Nephron (organoid): ENCODE data around the gene STXBP5L.

ENCODE experiments used
- H3K27ac Mint-ChIP-seq, 3 experiments: 2 replicates each; pipeline ENCODE4 v1.8.0; 2020; ENCODE audit warnings: mixed read lengths in 3 of 3, mild to moderate bottlenecking in 2 of 3, moderate library complexity in 1 of 3
- H3K27me3 Mint-ChIP-seq: 2 replicates; pipeline ENCODE4 v1.8.0; 2021; ENCODE audit warnings: low read depth, mild to moderate bottlenecking, moderate library complexity, mixed read lengths
- H3K36me3 Mint-ChIP-seq: 2 replicates; pipeline ENCODE4 v1.8.0; 2020; ENCODE audit warnings: low read depth, mixed read lengths
- H3K4me1 Mint-ChIP-seq: 2 replicates; pipeline ENCODE4 v1.8.0; 2020; ENCODE audit warnings: mixed read lengths
- H3K4me3 Mint-ChIP-seq, 3 experiments: 2 replicates each; pipeline ENCODE4 v1.8.0; 2020; ENCODE audit warnings: mild to moderate bottlenecking in 3 of 3, mixed read lengths in 3 of 3, moderate library complexity in 2 of 3
- H3K9me3 Mint-ChIP-seq: 2 replicates; pipeline ENCODE4 v1.8.0; 2020; ENCODE audit warnings: mixed read lengths
- CTCF ChIP-seq, 3 experiments: fragments of 200-600 bp; sonication (generic); IDR thresholded peaks; one replicate each; pipeline ENCODE4 v1.5.0; 2021; ENCODE audit warnings: antibody characterized with exemption in 3 of 3; ENCODE audit not compliant: unreplicated experiment in 3 of 3

Gene STXBP5L

GRCh38 chr3:121462565-121462964, 554.6 kb downstream of the STXBP5L start:
- Mint-ChIP-seq H3K9me3 (no peaks in the 10 kb centered on the region), H3K27me3 (no peaks in the 10 kb centered on the region), H3K36me3 (peaks cover 41% of the 10 kb centered on the region), H3K4me3 (no peak overlapping the region), H3K4me1 (no peaks in the 10 kb centered on the region), H3K27ac (no peak overlapping the region)
- no peak for TF ChIP-seq CTCF (IDR thresholded peaks at IDR 0.05; ENCODE audit: unreplicated experiment in 3 of 3)

GRCh38 chr3:121463745-121464144, 555.7 kb downstream of the STXBP5L start:
- H3K27me3 Mint-ChIP-seq: no peaks in the 10 kb centered on the region
- TF ChIP-seq CTCF (IDR thresholded peaks at IDR 0.05; ENCODE audit: unreplicated experiment in 3 of 3): no peak
- no peak overlapping the region for H3K27ac Mint-ChIP-seq
- no peak overlapping the region for H3K4me3 Mint-ChIP-seq
- no peaks in the 10 kb centered on the region for H3K4me1 Mint-ChIP-seq
- peaks cover 38% of the 10 kb centered on the region for H3K36me3 Mint-ChIP-seq
- H3K9me3 Mint-ChIP-seq: no peaks in the 10 kb centered on the region

- Mint-ChIP-seq H3K27me3 (no peaks in the 10 kb centered on the region), H3K36me3 (peaks cover 25% of the 10 kb centered on the region), H3K4me3 (no peak overlapping the region), H3K9me3 (no peaks in the 10 kb centered on the region), H3K27ac (no peak overlapping the region), H3K4me1 (no peaks in the 10 kb centered on the region)
- no peak for TF ChIP-seq CTCF (IDR thresholded peaks at IDR 0.05; ENCODE audit: unreplicated experiment in 3 of 3)
Observed at GRCh38 chr3:121467085-121467484, 559.1 kb downstream of the STXBP5L start.

GRCh38 chr3:121473001-121473400, 565.0 kb downstream of the STXBP5L start:
- Mint-ChIP-seq H3K9me3 (no peaks in the 10 kb centered on the region), H3K36me3 (peaks cover 10% of the 10 kb centered on the region), H3K27ac (no peak overlapping the region), H3K4me3 (no peak overlapping the region), H3K27me3 (no peaks in the 10 kb centered on the region), H3K4me1 (no peaks in the 10 kb centered on the region)
- no peak for TF ChIP-seq CTCF (IDR thresholded peaks at IDR 0.05; ENCODE audit: unreplicated experiment in 3 of 3)
